ENCODE results near the gene URM1. TPM values are rescaled to one million over a fixed set of nuclear protein-coding genes. Genes with fewer than 3 reads are reported as not detected.

URM1 gene
- total and polyA plus RNA-seq, 7 donors: 16.3 to 73.3 (median 25.1) TPM

GRCh38 chr9:128349125-128349524 is 22.0 kb upstream of the URM1 start:
- no peak for DNase-seq
- H3K36me3 ChIP-seq: peaks cover 16 to 80% (median 57%) of the 10 kb centered on the region in 4 donors
- H3K27me3 ChIP-seq: no peaks in the 10 kb centered on the region

GRCh38 chr9:128349772-128350171 is 21.4 kb upstream of the URM1 start:
- WGBS, 2 donors: 95 to 97% methylated on average over 6 of the region's 6 CpGs
- intact Hi-C loops (cut with DNase I): no loop called here

More at GRCh38 chr9:128349125-128349524, 22.0 kb upstream of the URM1 start:
- Histone ChIP-seq H3K4me1 (no peaks in the 10 kb centered on the region), H3K9me3 (no peaks in the 10 kb centered on the region), H3K4me3 (no peak overlapping the region), H3K27ac (no peak overlapping the region)
- WGBS, 2 donors: 38 to 66% methylated on average over 2 of the region's 2 CpGs
- intact Hi-C loops (cut with DNase I): no loop called here
- TF ChIP-seq POLR2AphosphoS5 (IDR thresholded peaks at IDR 0.05) (no peak), CTCF (IDR thresholded peaks at IDR 0.05) (no peak), EP300 (IDR thresholded peaks at IDR 0.05) (no peak), POLR2A (IDR thresholded peaks at IDR 0.05) (no peak)

GRCh38 chr9:128355451-128355850 is 15.7 kb upstream of the URM1 start:
- no peak for DNase-seq
- no peak for TF ChIP-seq CTCF (IDR thresholded peaks at IDR 0.05)
- TF ChIP-seq POLR2A (IDR thresholded peaks at IDR 0.05): no peak
- no peak for TF ChIP-seq EP300 (IDR thresholded peaks at IDR 0.05)
- TF ChIP-seq POLR2AphosphoS5 (IDR thresholded peaks at IDR 0.05): no peak
- Histone ChIP-seq H3K36me3 (peaks cover 5 to 50% (median 24%) of the 10 kb centered on the region in 4 donors), H3K4me3 (no peak overlapping the region), H3K27me3 (no peaks in the 10 kb centered on the region), H3K9me3 (no peaks in the 10 kb centered on the region), H3K27ac (no peak overlapping the region), H3K4me1 (no peaks in the 10 kb centered on the region)
- intact Hi-C loops (cut with DNase I): no loop called here
- WGBS, 2 donors: 97% methylated on average over 19 of the region's 19 CpGs

More at GRCh38 chr9:128349772-128350171, 21.4 kb upstream of the URM1 start:
- Histone ChIP-seq H3K27me3 (no peaks in the 10 kb centered on the region), H3K27ac (no peak overlapping the region), H3K4me3 (no peak overlapping the region), H3K36me3 (peaks cover 16 to 80% (median 54%) of the 10 kb centered on the region in 4 donors), H3K4me1 (no peaks in the 10 kb centered on the region), H3K9me3 (no peaks in the 10 kb centered on the region)
- TF ChIP-seq CTCF (IDR thresholded peaks at IDR 0.05) (no peak), POLR2A (IDR thresholded peaks at IDR 0.05) (no peak), EP300 (IDR thresholded peaks at IDR 0.05) (no peak), POLR2AphosphoS5 (IDR thresholded peaks at IDR 0.05) (no peak)
- DNase-seq: no peak

GRCh38 chr9:128358090-128358489 is 13.1 kb upstream of the URM1 start:
- H3K27ac ChIP-seq: no peak overlapping the region

More at GRCh38 chr9:128358090-128358489, 13.1 kb upstream of the URM1 start:
- Histone ChIP-seq H3K9me3 (no peaks in the 10 kb centered on the region), H3K4me1 (peaks cover 0 to 14% (median 12%) of the 10 kb centered on the region in 4 donors), H3K4me3 (no peak overlapping the region), H3K27me3 (no peaks in the 10 kb centered on the region), H3K36me3 (peaks cover 4 to 41% (median 18%) of the 10 kb centered on the region in 4 donors)
- WGBS, 2 donors: 85% methylated on average over 8 of the region's 8 CpGs
- DNase-seq: no peak
- TF ChIP-seq POLR2A (IDR thresholded peaks at IDR 0.05): no peak
- no peak for TF ChIP-seq POLR2AphosphoS5 (IDR thresholded peaks at IDR 0.05)
- TF ChIP-seq EP300 (IDR thresholded peaks at IDR 0.05): no peak
- TF ChIP-seq CTCF (IDR thresholded peaks at IDR 0.05): no peak
- intact Hi-C loops (cut with DNase I): no loop called here

Data from sigmoid colon (tissue), 7 donors.